IMR-90 (cell line): ENCODE data around the gene SPEG. TPM values are rescaled to one million over a fixed set of nuclear protein-coding genes. Genes with fewer than 3 reads are reported as not detected.

Experiments
- ATAC-seq: fragments of 200-7000 bp; cut with Tn5 transposase; 2 replicates; pipeline ENCODE4 v1.9.1; 2020; ENCODE audit warnings: low read depth, mild to moderate bottlenecking, moderate library complexity
- BruUV-seq: library from RNA; stranded (reverse); fragments of 400-500 nt; replicated peaks from 2 replicates; lab custom pipeline; 2021; lab: Mats Ljungman, UMichigan
- CTCF ChIA-PET: fragments of 300-600 bp; formaldehyde crosslinking; extraction: SDS; loops from one replicate; lab custom pipeline; 2021; ENCODE audit warnings: antibody characterized with exemption; lab: Yijun Ruan, JAX
- POLR2A ChIA-PET: fragments of 300-600 bp; sonication (Branson Sonifier 250); formaldehyde crosslinking; loops from one replicate; lab custom pipeline; 2022; ENCODE audit warnings: antibody characterized with exemption; ENCODE audit not compliant: unreplicated experiment; lab: Charles Lee
- DNase-seq: peaks from one replicate; pipeline ENCODE4 v3.0.0; 2013
- H2AFZ ChIP-seq: replicated peaks from 2 replicates; pipeline ENCODE3; 2013; ENCODE audit warnings: low read length, mild to moderate bottlenecking; ENCODE audit not compliant: poor library complexity
- H2AK5ac ChIP-seq: 2 replicates; pipeline ENCODE4 v1.6.1; 2013; ENCODE audit warnings: low read depth, low read length, inconsistent platforms
- H2AK9ac ChIP-seq: replicated peaks from 2 replicates; pipeline ENCODE3; 2013; ENCODE audit warnings: mild to moderate bottlenecking, low read depth, low read length, moderate library complexity; ENCODE audit not compliant: poor library complexity
- H2BK120ac ChIP-seq: 2 replicates; pipeline ENCODE4 v1.6.1; 2013; ENCODE audit warnings: low read depth, low read length, inconsistent platforms
- H2BK15ac ChIP-seq: 3 replicates; pipeline ENCODE4 v1.6.1; 2013; ENCODE audit warnings: low read depth, low read length, inconsistent platforms
- H2BK20ac ChIP-seq: 2 replicates; pipeline ENCODE4 v1.6.1; 2013; ENCODE audit warnings: low read depth, mild to moderate bottlenecking, inconsistent platforms, low read length, moderate library complexity
- H2BK5ac ChIP-seq: 2 replicates; pipeline ENCODE4 v1.6.1; 2013; ENCODE audit warnings: mild to moderate bottlenecking, low read depth, low read length, inconsistent platforms; ENCODE audit not compliant: poor library complexity, severe bottlenecking
- H3K14ac ChIP-seq: replicated peaks from 2 replicates; pipeline ENCODE4 v1.6.1; 2013; ENCODE audit warnings: low read depth, low read length, inconsistent platforms
- H3K18ac ChIP-seq: 2 replicates; pipeline ENCODE4 v1.6.1; 2013; ENCODE audit warnings: low read depth, low read length, control low read depth
- H3K23ac ChIP-seq: 2 replicates; pipeline ENCODE4 v1.6.1; 2013; ENCODE audit warnings: low read depth, low read length, inconsistent platforms
- H3K27ac ChIP-seq: 2 replicates; pipeline ENCODE4 v1.5.1; 2013; ENCODE audit warnings: mild to moderate bottlenecking, control low read depth, low read length; ENCODE audit not compliant: insufficient read depth
- H3K27me3 ChIP-seq: 2 replicates; pipeline ENCODE4 v1.6.1; 2013; ENCODE audit warnings: low read length; ENCODE audit not compliant: control insufficient read depth, insufficient read depth
- H3K36me3 ChIP-seq: 2 replicates; pipeline ENCODE4 v1.6.1; 2013; ENCODE audit warnings: low read length, mixed read lengths; ENCODE audit not compliant: control insufficient read depth, insufficient read depth
- H3K4ac ChIP-seq: 2 replicates; pipeline ENCODE4 v1.6.1; 2013; ENCODE audit warnings: low read depth, low read length, inconsistent platforms
- H3K4me1 ChIP-seq: 2 replicates; pipeline ENCODE4 v1.6.1; 2013; ENCODE audit warnings: low read length, mixed read lengths; ENCODE audit not compliant: control insufficient read depth, insufficient read depth
- H3K4me2 ChIP-seq: 2 replicates; pipeline ENCODE4 v1.6.1; 2013; ENCODE audit warnings: low read depth, mild to moderate bottlenecking, control low read depth, low read length, moderate library complexity
- H3K4me3 ChIP-seq: 2 replicates; pipeline ENCODE4 v1.5.1; 2013; ENCODE audit warnings: low read depth, mild to moderate bottlenecking, control low read depth, low read length, moderate library complexity; ENCODE audit not compliant: insufficient read depth
- H3K56ac ChIP-seq: 2 replicates; pipeline ENCODE4 v1.6.1; 2013; ENCODE audit warnings: low read length, inconsistent platforms; ENCODE audit not compliant: insufficient read depth; ENCODE audit errors: extremely low read depth
- H3K79me1 ChIP-seq, 2 experiments: 2 replicates each; pipeline ENCODE4 v1.6.1; 2013; ENCODE audit warnings: low read length in 2 of 2, inconsistent platforms in 1 of 2, low read depth in 1 of 2
- H3K9ac ChIP-seq: 2 replicates; pipeline ENCODE4 v1.6.1; 2013; ENCODE audit warnings: low read depth, low read length, control low read depth
- H3K9me1 ChIP-seq: 2 replicates; pipeline ENCODE4 v1.6.1; 2013; ENCODE audit warnings: low read length, inconsistent platforms; ENCODE audit not compliant: insufficient read depth
- H3K9me3 ChIP-seq: 2 replicates; pipeline ENCODE4 v1.6.1; 2013; ENCODE audit warnings: low read length; ENCODE audit not compliant: control insufficient read depth, insufficient read depth
- H4K20me1 ChIP-seq: 2 replicates; pipeline ENCODE4 v1.6.1; 2013; ENCODE audit warnings: low read length, inconsistent platforms; ENCODE audit not compliant: insufficient read depth
- H4K5ac ChIP-seq: 2 replicates; pipeline ENCODE4 v1.6.1; 2013; ENCODE audit warnings: mild to moderate bottlenecking, low read depth, low read length, control low read depth
- H4K8ac ChIP-seq, 2 experiments: 2 replicates each; pipeline ENCODE4 v1.6.1; 2013; ENCODE audit warnings: low read depth in 2 of 2, low read length in 2 of 2, control low read depth in 1 of 2, inconsistent platforms in 1 of 2
- H4K91ac ChIP-seq: 2 replicates; pipeline ENCODE4 v1.6.1; 2013; ENCODE audit warnings: low read depth, low read length, inconsistent platforms; ENCODE audit not compliant: insufficient read depth
- BHLHE40 ChIP-seq: fragments of 150-350 bp; IDR thresholded peaks from 2 replicates; pipeline ENCODE4 v1.6.1; 2016; ENCODE audit warnings: mild to moderate bottlenecking, low read depth, low read length
- CEBPB ChIP-seq: IDR thresholded peaks from 2 replicates; pipeline ENCODE4 v1.6.1; 2012; ENCODE audit warnings: low read depth, low read length, improper control_type of control experiment
- FOS ChIP-seq: fragments of 150-350 bp; IDR thresholded peaks from 2 replicates; pipeline ENCODE4 v1.6.1; 2016; ENCODE audit warnings: low read depth, low read length
- MAFK ChIP-seq: IDR thresholded peaks from 2 replicates; pipeline ENCODE4 v1.6.1; 2012; ENCODE audit warnings: low read depth, low read length, improper control_type of control experiment
- MXI1 ChIP-seq: IDR thresholded peaks from 2 replicates; pipeline ENCODE4 v1.6.1; 2012; ENCODE audit warnings: low read depth, mild to moderate bottlenecking, low read length, moderate library complexity, borderline replicate concordance
- NFE2L2 ChIP-seq: fragments of 150-350 bp; IDR thresholded peaks from 2 replicates; pipeline ENCODE4 v1.6.1; 2016; ENCODE audit warnings: low read depth, mild to moderate bottlenecking, low read length
- RAD21 ChIP-seq: IDR thresholded peaks from 2 replicates; pipeline ENCODE4 v1.6.1; 2012; ENCODE audit warnings: low read length, improper control_type of control experiment
- RCOR1 ChIP-seq: IDR thresholded peaks from 2 replicates; pipeline ENCODE4 v1.6.1; 2012; ENCODE audit warnings: mild to moderate bottlenecking, low read length, improper control_type of control experiment; ENCODE audit not compliant: insufficient replicate concordance
- RFX5 ChIP-seq: IDR thresholded peaks from 2 replicates; pipeline ENCODE4 v1.8.0; 2012; ENCODE audit warnings: low read depth, mild to moderate bottlenecking, low read length, moderate library complexity
- SMC3 ChIP-seq: fragments of 150-350 bp; IDR thresholded peaks from 2 replicates; pipeline ENCODE4 v1.6.1; 2016; ENCODE audit warnings: low read depth, mild to moderate bottlenecking, antibody characterized with exemption, low read length, moderate library complexity
- WGBS, 2 experiments: methylation state at CpG; one replicate each; pipeline versions ENCODE4 v1.1.5 to v1.1.7; 2013; ENCODE audit warnings: missing lambda C conversion rate in 2 of 2; ENCODE audit not compliant: insufficient read length in 1 of 2; ENCODE audit errors: extremely low coverage in 2 of 2; 5-methylcytosine and 5-hydroxymethylcytosine counted together
- dilution Hi-C: fragments of 300-500 bp; cut with HindIII; formaldehyde crosslinking; loops from one replicate; pipeline ENCODE4 v1.14.3; 2018; ENCODE audit warnings: low sequenced_read_pairs; ENCODE audit not compliant: unreplicated experiment
- in situ Hi-C: fragments of 300-500 bp; cut with MboI; formaldehyde crosslinking; loops from 3 replicates; pipeline ENCODE4 v1.14.3; 2019; ENCODE audit warnings: low sequenced_read_pairs, inconsistent platforms, mixed read lengths
- intact Hi-C: fragments of 100-400 bp; cut with micrococcal nuclease; formaldehyde crosslinking; loops from 2 replicates; pipeline ENCODE4 v1.10.0; 2022
- polyA plus RNA-seq, 3 experiments: library from polyadenylated mRNA; depleted of rRNA; stranded (reverse); fragments of >200 nt; gene quantifications; 2 replicates each; pipeline ENCODE4 v1.2.3, GENCODE V29; 2012; ENCODE audit warnings: low replicate concordance in 1 of 3
- total RNA-seq: library from RNA; depleted of rRNA; stranded (reverse); fragments of >200 nt; gene quantifications from 2 replicates; pipeline ENCODE4 v1.2.3, GENCODE V29; 2012
- TF ChIP-seq, protein P1 (sequence below): fragments of 150-350 bp; IDR thresholded peaks from 2 replicates; pipeline ENCODE4 v1.6.1; 2017; ENCODE audit warnings: mild to moderate bottlenecking, antibody characterized with exemption, low read length, low read depth
- TF ChIP-seq, protein P2 (sequence below): fragments of 150-350 bp; IDR thresholded peaks from 2 replicates; pipeline ENCODE4 v1.6.1; 2016; ENCODE audit warnings: low read depth, mild to moderate bottlenecking, low read length, moderate library complexity, borderline replicate concordance
- TF ChIP-seq, protein P3 (sequence below): conservative IDR thresholded peaks from 2 replicates; pipeline ENCODE4 v1.5.1; 2012; ENCODE audit warnings: mild to moderate bottlenecking, low read depth, low read length, improper control_type of control experiment

The SPEG gene
- total and polyA plus RNA-seq, 2 of the 4 experiments (the other 2 are of a cell fraction), result 6.8 to 81.6 TPM

DNA sequence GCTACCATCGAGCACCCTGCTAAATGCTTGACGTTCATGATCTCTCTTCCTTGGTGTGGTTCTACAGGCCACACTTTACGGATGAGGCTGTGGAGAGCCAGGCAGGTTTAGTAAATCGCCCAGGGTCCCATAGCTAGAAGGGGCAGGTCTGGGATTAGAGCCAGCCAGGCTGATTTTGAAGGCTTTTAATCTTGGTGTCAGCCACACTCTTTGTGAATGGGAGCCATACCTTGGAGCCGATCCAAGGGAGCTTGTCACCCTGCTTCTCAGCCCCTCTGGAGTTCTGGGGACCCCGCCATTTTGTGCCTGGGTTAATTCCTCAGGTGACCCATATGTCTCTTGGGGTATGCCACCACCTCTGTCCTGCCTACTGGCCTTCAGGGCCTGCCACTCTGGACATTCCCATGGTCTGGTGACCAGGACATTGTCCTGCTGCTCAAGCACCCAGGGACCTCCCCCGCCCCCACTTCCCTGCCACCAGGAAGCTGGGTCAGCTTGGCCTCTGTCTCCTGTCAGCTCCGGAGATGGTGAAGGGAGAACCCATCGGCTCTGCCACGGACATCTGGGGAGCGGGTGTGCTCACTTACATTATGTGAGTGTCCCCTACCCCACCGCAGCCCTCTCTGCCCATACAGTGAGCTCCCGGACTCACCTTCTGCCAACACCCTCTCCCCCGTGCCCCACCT lies 56.8 kb downstream of the SPEG start:
- no peak overlapping the region for H2BK15ac ChIP-seq
- no peak overlapping the region for H3K14ac ChIP-seq
- H3K4me1 ChIP-seq, result peaks cover 3% of the 10 kb centered on the region
- H3K4ac ChIP-seq, result no peak overlapping the region
- WGBS, 2 experiments, result 81% methylated on average over 8 of the region's 14 CpGs; no CpG with 5 or more reads in 1 of the 2 experiments
- intact Hi-C loops, result no loop called here
- H4K91ac ChIP-seq, result no peak overlapping the region
- H3K4me3 ChIP-seq, result no peak overlapping the region
- ATAC-seq, result no peak
- H2AFZ ChIP-seq, result no peak overlapping the region
- no peak overlapping the region for H3K56ac ChIP-seq
- no peaks in the 10 kb centered on the region for H3K9me3 ChIP-seq
- H4K8ac ChIP-seq, result no peak overlapping the region
- H4K5ac ChIP-seq, result no peak overlapping the region
- H3K23ac ChIP-seq, result no peak overlapping the region
- H3K79me1 ChIP-seq, result no peaks in the 10 kb centered on the region
- ChIA-PET POLR2A (no interaction called here), CTCF (interaction anchor here (1.5 kb wide), 1 partner anchor 32 kb away, joined by 5 read pairs; no protein-coding TSS in a partner anchor)
- H3K27ac ChIP-seq, result no peak overlapping the region
- H2BK20ac ChIP-seq, result no peak overlapping the region
- no peak overlapping the region for H3K9ac ChIP-seq
- H2BK5ac ChIP-seq, result peak overlapping the region; percentile 12
- H3K36me3 ChIP-seq, result peaks cover 32% of the 10 kb centered on the region; the same call in 1 of the 2 replicates
- no peaks in the 10 kb centered on the region for H3K27me3 ChIP-seq
- DNase-seq, result no peak
- H4K20me1 ChIP-seq, result no peaks in the 10 kb centered on the region
- dilution Hi-C loops, result no loop called here
- H2BK120ac ChIP-seq, result no peak overlapping the region
- H2AK5ac ChIP-seq, result no peak overlapping the region
- in situ Hi-C loops, result no loop called here
- no TSS peak for BruUV-seq
- no peaks in the 10 kb centered on the region for H3K9me1 ChIP-seq
- H2AK9ac ChIP-seq, result no peak overlapping the region
- no peak overlapping the region for H3K4me2 ChIP-seq
- no peak overlapping the region for H3K18ac ChIP-seq
- TF ChIP-seq, protein P1, sequence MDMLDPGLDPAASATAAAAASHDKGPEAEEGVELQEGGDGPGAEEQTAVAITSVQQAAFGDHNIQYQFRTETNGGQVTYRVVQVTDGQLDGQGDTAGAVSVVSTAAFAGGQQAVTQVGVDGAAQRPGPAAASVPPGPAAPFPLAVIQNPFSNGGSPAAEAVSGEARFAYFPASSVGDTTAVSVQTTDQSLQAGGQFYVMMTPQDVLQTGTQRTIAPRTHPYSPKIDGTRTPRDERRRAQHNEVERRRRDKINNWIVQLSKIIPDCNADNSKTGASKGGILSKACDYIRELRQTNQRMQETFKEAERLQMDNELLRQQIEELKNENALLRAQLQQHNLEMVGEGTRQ, result no peak
- TF ChIP-seq RFX5 (no peak), RCOR1 (no peak), SMC3 (no peak), FOS (no peak), MXI1 (no peak), MAFK (no peak), RAD21 (no peak), BHLHE40 (no peak), CEBPB (no peak), NFE2L2 (no peak)
- TF ChIP-seq, protein P2, sequence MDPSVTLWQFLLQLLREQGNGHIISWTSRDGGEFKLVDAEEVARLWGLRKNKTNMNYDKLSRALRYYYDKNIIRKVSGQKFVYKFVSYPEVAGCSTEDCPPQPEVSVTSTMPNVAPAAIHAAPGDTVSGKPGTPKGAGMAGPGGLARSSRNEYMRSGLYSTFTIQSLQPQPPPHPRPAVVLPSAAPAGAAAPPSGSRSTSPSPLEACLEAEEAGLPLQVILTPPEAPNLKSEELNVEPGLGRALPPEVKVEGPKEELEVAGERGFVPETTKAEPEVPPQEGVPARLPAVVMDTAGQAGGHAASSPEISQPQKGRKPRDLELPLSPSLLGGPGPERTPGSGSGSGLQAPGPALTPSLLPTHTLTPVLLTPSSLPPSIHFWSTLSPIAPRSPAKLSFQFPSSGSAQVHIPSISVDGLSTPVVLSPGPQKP, result no peak
- TF ChIP-seq, protein P3, sequence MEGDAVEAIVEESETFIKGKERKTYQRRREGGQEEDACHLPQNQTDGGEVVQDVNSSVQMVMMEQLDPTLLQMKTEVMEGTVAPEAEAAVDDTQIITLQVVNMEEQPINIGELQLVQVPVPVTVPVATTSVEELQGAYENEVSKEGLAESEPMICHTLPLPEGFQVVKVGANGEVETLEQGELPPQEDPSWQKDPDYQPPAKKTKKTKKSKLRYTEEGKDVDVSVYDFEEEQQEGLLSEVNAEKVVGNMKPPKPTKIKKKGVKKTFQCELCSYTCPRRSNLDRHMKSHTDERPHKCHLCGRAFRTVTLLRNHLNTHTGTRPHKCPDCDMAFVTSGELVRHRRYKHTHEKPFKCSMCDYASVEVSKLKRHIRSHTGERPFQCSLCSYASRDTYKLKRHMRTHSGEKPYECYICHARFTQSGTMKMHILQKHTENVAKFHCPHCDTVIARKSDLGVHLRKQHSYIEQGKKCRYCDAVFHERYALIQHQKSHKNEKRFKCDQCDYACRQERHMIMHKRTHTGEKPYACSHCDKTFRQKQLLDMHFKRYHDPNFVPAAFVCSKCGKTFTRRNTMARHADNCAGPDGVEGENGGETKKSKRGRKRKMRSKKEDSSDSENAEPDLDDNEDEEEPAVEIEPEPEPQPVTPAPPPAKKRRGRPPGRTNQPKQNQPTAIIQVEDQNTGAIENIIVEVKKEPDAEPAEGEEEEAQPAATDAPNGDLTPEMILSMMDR, result no peak
